Activated CD4-positive, alpha-beta T cell treated with anti-CD3 and anti-CD28 coated beads, Interleukin-2, amount 50 U/mL, for 16 hours (primary cell): ENCODE measurements around the gene TMEM178B.
"Not testable (repeated sequence)": the region's sequence is repeated elsewhere in the genome, so short reads cannot be mapped to it uniquely, and the experiment has no call there.

Experiments
- DNase-seq: peaks from one replicate; pipeline ENCODE4 v3.0.0-alpha.2; 2020

The TMEM178B gene

GRCh38 chr7:141397236-141398163, 323.6 kb downstream of the TMEM178B start:
- no peak for DNase-seq

DNA sequence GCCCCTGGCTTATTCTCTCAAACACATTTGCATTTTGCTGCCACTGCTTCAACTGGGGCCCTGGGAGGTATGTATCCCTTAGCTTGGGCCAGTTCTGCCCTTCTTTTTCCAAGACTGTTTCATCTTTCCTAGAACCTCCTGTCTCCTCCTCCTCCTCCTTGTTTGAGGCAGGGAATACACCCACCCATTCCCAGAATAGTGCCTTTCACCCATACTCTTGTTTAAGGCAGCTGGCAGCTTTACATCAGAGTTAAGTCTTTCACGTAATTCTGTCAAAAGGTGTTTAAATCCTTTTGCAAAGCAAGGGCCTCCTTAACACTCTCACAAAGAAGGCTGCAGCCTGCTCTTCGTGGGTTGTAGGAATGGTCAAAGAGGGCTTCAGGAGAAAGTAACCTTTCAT, 326.5 kb downstream of the TMEM178B start:
- DNase-seq, result no peak

DNA sequence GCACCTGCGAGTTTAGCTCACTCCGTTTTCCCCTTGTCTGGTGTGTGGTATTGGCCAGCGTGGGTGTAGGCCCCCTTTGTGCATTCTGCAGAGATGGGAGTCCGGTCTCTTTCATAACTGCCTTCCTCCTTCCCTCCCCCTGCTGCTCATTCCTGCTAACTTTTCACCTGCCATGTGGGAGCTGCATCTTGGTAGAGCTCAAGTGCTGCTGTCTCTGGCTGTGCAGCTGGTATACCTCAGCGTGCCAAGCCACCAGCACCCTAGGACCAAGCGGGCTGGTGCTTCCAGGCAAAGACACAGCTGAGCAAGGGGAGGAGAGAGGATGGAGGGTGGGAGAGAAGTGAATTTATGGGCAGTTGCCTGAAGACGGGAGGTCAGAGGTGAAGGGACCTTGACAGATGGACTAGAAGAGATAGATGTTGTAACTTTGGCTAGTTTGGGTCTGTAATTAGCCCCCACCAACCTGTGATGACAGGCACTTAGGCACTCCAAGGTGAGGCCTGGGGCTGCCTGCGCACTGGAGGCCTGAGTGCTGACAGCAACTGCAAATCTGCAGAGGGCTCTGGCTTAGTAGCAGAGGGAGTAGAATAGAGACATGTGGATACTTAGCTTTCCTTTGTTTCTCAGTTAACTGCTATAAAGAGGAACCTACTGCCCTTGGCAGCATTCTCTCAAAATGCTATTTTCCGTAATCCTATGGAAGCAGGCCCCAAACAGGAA, 328.6 kb downstream of the TMEM178B start:
- no peak for DNase-seq

DNA sequence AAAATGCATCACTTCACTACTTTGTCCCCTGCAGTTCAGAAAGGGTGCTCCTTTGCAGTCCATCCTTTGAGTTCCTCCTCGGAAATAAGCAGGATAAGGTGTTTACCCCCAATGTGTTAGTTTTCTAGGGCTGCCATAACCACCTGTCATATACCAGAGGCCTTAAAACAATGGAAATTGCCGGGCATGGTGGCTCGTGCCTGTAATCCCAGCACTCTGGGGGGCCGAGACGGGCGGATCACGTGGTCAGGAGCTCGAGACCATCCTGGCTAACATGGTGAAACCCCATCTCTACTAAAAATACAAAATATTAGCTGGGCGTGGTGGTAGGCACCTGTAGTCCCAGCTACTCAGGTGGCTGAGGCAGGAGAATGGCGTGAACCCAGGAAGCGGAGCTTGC, 330.0 kb downstream of the TMEM178B start:
- DNase-seq, result not testable (repeated sequence)

DNA sequence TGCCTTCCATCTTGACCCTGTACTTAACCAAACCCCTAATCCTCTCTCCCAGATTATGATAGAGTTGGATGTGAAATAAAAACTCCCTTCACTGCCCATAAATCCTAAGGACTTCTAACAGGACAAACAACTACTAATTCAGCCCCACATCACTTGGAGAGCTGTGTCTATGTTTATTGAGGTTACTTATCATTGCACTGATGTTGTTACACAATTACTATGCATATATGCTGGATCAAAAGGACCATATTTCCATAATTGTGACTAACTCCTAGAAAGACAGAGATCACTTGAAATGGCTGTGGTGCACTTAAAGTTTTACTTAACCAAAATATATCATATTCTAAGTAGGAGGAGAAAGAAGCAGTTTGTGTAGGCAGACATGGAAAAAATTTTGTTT, 332.5 kb downstream of the TMEM178B start:
- DNase-seq, result no peak

- no peak for DNase-seq
Observed at GRCh38 chr7:141407893-141408292, 334.0 kb downstream of the TMEM178B start.

DNA sequence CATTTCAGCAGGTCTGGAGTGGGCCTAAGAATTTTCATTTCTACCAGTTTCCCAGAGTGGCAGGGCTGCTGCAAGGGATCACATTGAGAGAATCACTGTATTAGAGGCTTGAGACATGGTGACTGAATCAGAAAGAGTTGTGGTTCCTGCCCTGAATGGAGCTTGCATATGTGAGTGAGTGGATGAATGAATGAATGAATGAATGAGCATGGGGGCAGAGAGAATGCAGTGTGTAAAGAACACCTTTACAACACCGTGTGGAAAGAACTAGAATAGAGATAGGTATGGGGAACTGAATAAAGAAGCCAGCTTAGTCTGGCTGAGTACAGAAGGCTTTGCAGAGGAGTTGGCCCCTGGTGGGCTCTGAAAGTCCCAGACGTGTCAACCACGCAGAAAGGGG, 334.6 kb downstream of the TMEM178B start:
- no peak for DNase-seq

GRCh38 chr7:141409219-141409618, 335.4 kb downstream of the TMEM178B start:
- no peak for DNase-seq

GRCh38 chr7:141409801-141410329, 336.0 kb downstream of the TMEM178B start:
- no peak for DNase-seq

- DNase-seq, result no peak
Observed at GRCh38 chr7:141410353-141411000, 336.6 kb downstream of the TMEM178B start.

DNA sequence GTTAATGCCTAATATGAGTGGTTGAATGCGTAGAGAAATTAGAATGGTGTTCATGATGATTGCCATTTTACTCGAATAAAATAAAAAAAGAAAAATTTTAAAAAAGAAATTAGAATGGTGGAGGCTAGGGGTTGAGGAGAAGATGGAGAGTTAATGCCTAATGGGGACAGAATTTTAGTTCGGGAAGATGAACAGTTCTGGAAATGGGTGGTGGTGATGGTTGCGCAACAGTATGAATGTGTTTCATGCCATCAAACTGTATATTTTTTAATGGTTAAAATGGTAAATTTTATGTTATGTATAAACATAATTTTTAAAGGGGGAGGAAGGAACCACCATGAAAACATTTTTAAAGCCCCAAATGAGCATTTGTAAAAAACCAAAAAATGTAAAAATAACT, 337.3 kb downstream of the TMEM178B start:
- DNase-seq, result no peak

GRCh38 chr7:141415999-141416398, 342.1 kb downstream of the TMEM178B start:
- DNase-seq, result no peak

DNA sequence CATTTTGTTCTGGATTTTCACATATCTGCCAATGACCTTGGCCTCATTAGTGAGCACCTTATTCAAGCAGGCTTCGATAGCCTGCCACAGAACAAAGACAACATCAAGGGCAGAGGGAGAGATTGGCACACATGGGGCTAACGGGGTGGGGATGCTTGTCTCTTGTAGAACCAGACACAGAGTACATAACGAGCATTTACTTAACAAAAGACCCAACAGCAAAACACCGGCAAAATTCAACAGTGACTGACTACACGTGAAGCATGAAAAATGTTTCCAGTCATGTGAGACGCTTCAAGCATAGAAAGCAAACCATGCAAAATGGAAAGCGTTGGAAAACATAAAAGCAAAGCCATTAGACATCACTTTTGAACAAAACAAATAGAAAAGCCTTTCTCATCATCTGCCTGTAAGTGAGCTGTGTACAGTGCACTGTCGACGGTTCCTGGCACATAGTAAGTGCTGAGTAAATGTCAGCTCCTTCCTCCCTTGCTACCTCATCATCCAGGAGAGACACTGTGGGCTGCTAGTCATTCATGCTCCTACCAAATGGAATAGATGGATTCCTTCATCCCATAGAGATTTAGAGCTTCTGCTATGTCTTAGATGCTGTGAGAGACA, 342.9 kb downstream of the TMEM178B start:
- DNase-seq, result no peak

DNA sequence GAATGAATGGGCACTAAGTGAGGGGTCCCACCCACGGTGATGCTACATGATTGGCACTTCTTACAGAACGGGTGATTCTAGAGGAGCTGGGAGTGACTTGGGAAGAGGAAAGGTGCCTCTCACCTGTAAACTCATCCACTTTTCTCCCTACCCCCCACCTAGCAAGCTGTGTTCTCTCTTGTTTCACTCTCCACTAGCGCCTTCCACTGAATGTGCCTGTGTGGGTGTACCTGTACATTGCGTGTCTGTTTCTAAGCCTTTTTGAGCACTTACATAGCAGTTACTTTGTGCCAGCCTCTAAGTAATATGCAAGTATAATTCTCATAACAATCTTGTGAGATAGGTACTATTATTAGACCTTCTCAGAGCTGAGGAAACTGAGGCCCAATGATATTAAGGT, 343.6 kb downstream of the TMEM178B start:
- DNase-seq, result no peak

DNA sequence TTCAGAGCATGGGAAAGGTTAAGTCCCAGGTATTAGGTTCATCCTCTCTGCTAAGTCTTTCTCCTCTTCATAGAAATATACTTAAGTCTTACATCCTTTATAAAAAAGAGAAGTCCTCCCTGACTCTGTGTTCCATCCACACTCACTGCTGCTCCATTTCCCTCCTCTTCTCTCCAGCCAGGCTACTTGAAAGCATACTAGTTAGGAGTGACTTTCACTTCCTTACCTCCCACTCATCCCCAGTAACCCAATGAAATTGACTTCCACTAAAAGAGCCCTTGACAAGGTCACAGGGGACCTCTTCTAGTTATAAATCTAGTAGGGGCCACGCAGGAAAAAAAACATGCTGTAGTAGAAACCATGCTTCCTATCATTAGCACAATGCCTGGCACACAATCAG, 344.2 kb downstream of the TMEM178B start:
- DNase-seq, result no peak

DNA sequence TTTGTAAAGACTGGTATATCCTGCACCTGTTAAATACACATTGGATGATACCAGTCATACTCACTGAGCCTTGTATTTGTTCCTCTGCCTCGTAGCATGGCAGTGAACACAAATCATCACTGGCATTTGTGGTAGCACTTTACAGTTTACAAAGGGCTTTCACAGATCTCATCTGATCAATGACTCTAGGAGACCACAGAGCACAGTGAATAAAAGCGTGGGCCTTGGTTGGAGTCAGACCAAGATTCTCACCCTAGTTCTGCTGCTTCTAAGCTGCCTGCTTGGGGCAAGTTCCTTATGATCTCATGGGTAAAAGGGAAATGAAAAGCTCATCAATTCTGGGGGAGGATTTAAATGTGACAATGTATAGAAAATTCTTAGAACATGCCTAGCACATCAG, 347.4 kb downstream of the TMEM178B start:
- DNase-seq, result no peak

DNA sequence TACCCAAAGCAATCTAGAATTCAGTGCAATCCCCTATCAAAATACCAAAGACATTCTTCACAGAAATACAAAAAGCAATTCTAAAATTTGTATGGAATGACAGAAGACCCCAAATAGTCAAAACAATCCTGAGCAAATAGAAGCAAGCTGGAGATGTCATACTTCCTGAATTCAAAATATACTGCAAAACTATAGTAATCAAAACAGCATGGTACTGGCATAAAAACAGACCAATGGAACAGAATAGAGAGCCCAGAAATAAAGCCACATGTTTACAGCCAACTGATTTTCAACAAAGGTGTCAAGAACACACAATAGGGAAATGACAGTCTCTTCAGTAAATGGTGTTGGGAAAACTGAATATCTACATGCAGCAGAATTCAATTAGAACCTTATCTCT, 353.3 kb downstream of the TMEM178B start:
- no peak for DNase-seq

GRCh38 chr7:141430455-141431139, 356.7 kb downstream of the TMEM178B start:
- DNase-seq, result no peak

GRCh38 chr7:141431140-141431479, 357.2 kb downstream of the TMEM178B start:
- DNase-seq, result no peak

DNA sequence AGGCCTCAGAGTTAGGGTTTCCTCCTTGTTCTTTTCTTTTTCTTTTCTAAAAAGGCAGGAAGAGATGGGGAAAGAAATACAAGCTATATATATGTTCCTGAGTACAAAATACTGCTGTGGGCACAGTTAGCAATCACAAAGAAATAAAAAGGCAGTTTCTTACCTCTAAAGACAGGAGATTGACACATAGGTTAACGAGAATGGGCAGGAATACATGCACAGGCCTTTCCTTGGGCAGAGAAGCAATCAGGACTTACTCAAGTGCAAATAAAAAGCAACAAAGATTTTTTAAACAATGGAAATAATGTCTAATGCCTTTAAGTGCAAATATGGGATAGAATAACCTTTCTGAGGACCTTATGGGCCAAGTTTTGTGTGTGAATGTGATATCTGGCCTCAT, 357.8 kb downstream of the TMEM178B start:
- DNase-seq, result no peak

DNA sequence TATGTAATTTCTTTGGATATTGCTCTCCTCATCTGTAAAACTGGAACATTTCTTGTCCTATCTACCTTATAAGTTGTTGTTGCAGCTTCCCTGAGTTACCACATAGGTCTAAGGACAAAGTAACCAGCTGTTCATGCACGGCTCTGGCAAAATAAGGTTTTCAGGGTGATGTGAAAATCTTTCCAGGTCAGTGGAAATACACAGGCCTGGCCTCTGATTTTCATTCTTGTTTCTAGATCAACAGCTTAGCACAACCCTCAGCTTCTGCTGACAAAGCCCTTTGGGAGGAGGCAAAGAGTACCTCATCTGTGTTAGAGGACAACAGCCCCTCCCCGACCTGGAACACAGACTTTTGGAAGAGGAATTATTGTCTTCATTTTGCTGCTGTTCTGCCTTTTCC, 359.8 kb downstream of the TMEM178B start:
- DNase-seq, result no peak

DNA sequence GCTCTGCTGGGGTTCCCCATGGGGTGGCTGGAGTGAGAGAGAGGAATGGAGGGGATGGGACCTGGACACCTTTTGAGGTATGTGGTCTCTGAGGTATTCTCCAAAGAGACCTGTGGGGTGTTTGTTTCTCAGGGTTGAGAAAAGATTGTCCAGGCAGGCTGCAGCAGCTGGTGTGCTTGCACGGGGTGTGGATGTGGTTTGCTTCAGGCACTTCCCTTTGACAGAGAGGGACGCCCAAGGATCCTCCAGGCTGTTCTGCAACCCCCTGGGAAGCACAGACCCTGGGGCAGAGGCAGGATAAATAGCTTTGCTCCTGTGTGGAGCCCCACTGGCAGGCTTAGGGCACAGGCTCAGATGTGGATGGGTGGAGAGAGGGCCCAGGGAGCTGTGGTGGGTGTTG, 362.3 kb downstream of the TMEM178B start:
- DNase-seq, result no peak
